OCI-LY7 (cell line): ENCODE measurements around the gene ACADVL. TPM values are rescaled to one million over a fixed set of nuclear protein-coding genes. Genes with fewer than 3 reads are reported as not detected.

ENCODE experiments used
- BruUV-seq: library from RNA; stranded (reverse); fragments of 400-500 nt; replicated peaks from 2 replicates; lab custom pipeline; 2021; lab: Mats Ljungman, UMichigan
- CTCF ChIA-PET: fragments of 300-600 bp; sonication (Branson Sonifier 250); formaldehyde crosslinking; loops from one replicate; lab custom pipeline; 2022; ENCODE audit warnings: antibody characterized with exemption; ENCODE audit not compliant: unreplicated experiment; lab: Charles Lee
- POLR2A ChIA-PET: fragments of 300-600 bp; sonication (Branson Sonifier 250); formaldehyde crosslinking; loops from one replicate; lab custom pipeline; 2022; ENCODE audit warnings: antibody characterized with exemption; lab: Charles Lee
- DNase-seq: peaks from one replicate; pipeline ENCODE4 v3.0.0-alpha.2; 2015; ENCODE audit warnings: low spot score
- H2AFZ ChIP-seq: fragments of 200-600 bp; sonication (generic), shearing (Covaris generic); 2 replicates; pipeline ENCODE4 v1.6.1; 2014; ENCODE audit warnings: mild to moderate bottlenecking, antibody characterized with exemption, low read length, moderate library complexity
- H3K27ac ChIP-seq: fragments of 200-600 bp; sonication (generic); 2 replicates; pipeline ENCODE4 v1.5.1; 2014; ENCODE audit warnings: mixed run types, low read depth, mild to moderate bottlenecking, moderate library complexity, low read length, inconsistent platforms; ENCODE audit not compliant: poor library complexity, severe bottlenecking
- H3K36me3 ChIP-seq: fragments of 200-600 bp; sonication (generic); 2 replicates; pipeline ENCODE4 v1.6.1; 2014; ENCODE audit warnings: mild to moderate bottlenecking, antibody characterized with exemption, low read length, moderate library complexity, mixed read lengths; ENCODE audit not compliant: insufficient read depth
- H3K4me1 ChIP-seq: fragments of 200-600 bp; sonication (generic); 2 replicates; pipeline ENCODE4 v1.5.1; 2014; ENCODE audit warnings: mild to moderate bottlenecking, low read length; ENCODE audit not compliant: insufficient read depth, poor library complexity, severe bottlenecking
- H3K4me2 ChIP-seq: fragments of 200-600 bp; sonication (generic); 2 replicates; pipeline ENCODE4 v1.6.1; 2014; ENCODE audit warnings: mild to moderate bottlenecking, low read length
- H3K4me3 ChIP-seq: fragments of 200-600 bp; sonication (generic); 2 replicates; pipeline ENCODE4 v1.5.1; 2014; ENCODE audit warnings: mild to moderate bottlenecking, low read depth, low read length; ENCODE audit not compliant: poor library complexity, severe bottlenecking
- H3K79me2 ChIP-seq: fragments of 200-600 bp; sonication (generic); 2 replicates; pipeline ENCODE4 v1.6.1; 2016; ENCODE audit warnings: low read depth, mild to moderate bottlenecking, low read length, moderate library complexity, mixed read lengths; ENCODE audit not compliant: insufficient read depth
- H3K9me2 ChIP-seq: fragments of 200-600 bp; sonication (generic); 2 replicates; pipeline ENCODE4 v1.6.1; 2016; ENCODE audit warnings: mild to moderate bottlenecking, low read length, mixed read lengths; ENCODE audit not compliant: insufficient read depth
- H3K9me3 ChIP-seq: fragments of 200-600 bp; sonication (generic); 2 replicates; pipeline ENCODE4 v1.6.1; 2014; ENCODE audit warnings: mild to moderate bottlenecking, mixed run types, low read length, mixed read lengths
- H4K20me1 ChIP-seq: fragments of 200-600 bp; sonication (generic); 2 replicates; pipeline ENCODE4 v1.6.1; 2014; ENCODE audit warnings: mild to moderate bottlenecking, antibody characterized with exemption, low read length, moderate library complexity, mixed read lengths; ENCODE audit not compliant: insufficient read depth
- CTCF ChIP-seq: fragments of 200-600 bp; sonication (generic); conservative IDR thresholded peaks from 2 replicates; pipeline ENCODE4 v1.5.1; 2014; ENCODE audit warnings: mild to moderate bottlenecking, antibody characterized with exemption, low read length, moderate library complexity, mixed read lengths
- EZH2phosphoT487 ChIP-seq: fragments of 200-600 bp; sonication (generic); IDR thresholded peaks from 2 replicates; pipeline ENCODE4 v1.6.1; 2018; ENCODE audit warnings: low read depth, borderline replicate concordance, mild to moderate bottlenecking, mixed run types, antibody characterized with exemption, low read length, moderate library complexity, mixed read lengths
- intact Hi-C: fragments of 100-400 bp; cut with micrococcal nuclease; formaldehyde crosslinking; loops from one replicate; pipeline ENCODE4 v1.10.0; 2022; ENCODE audit not compliant: unreplicated experiment
- total RNA-seq, 2 experiments: library from RNA; depleted of rRNA in 1 of 2; stranded (reverse); fragments of >200 nt in 1 of 2; shearing (Covaris generic) in 1 of 2; gene quantifications; 2 replicates each; pipeline ENCODE4 v1.2.3, GENCODE V29; 2014 to 2022

The ACADVL gene
- total RNA-seq, 2 experiments from 2014 or later, result 204 to 297 TPM

GRCh38 chr17:7183433-7184090, 36.2 kb upstream of the ACADVL start:
- TF ChIP-seq EZH2phosphoT487 (no peak), CTCF (no peak)
- intact Hi-C loops, result no loop called here
- DNase-seq, result no peak
- Histone ChIP-seq H2AFZ (no peak overlapping the region), H3K4me1 (no peaks in the 10 kb centered on the region), H3K4me3 (no peak overlapping the region), H3K27ac (no peak overlapping the region), H3K36me3 (no peaks in the 10 kb centered on the region), H3K79me2 (no peaks in the 10 kb centered on the region), H3K9me2 (no peaks in the 10 kb centered on the region), H3K9me3 (no peaks in the 10 kb centered on the region), H3K4me2 (no peak overlapping the region), H4K20me1 (no peaks in the 10 kb centered on the region)
- ChIA-PET POLR2A (no interaction called here), CTCF (no interaction called here)
- BruUV-seq, result no TSS peak

GRCh38 chr17:7184091-7184488, 35.6 kb upstream of the ACADVL start:
- intact Hi-C loops, result no loop called here
- ChIA-PET CTCF (no interaction called here), POLR2A (no interaction called here)
- Histone ChIP-seq H3K4me3 (no peak overlapping the region), H3K9me3 (no peaks in the 10 kb centered on the region), H3K9me2 (no peaks in the 10 kb centered on the region), H3K4me1 (no peaks in the 10 kb centered on the region), H4K20me1 (no peaks in the 10 kb centered on the region), H3K4me2 (no peak overlapping the region), H3K27ac (no peak overlapping the region), H2AFZ (no peak overlapping the region), H3K36me3 (no peaks in the 10 kb centered on the region), H3K79me2 (no peaks in the 10 kb centered on the region)
- BruUV-seq, result no TSS peak
- DNase-seq, result no peak
- TF ChIP-seq EZH2phosphoT487 (no peak), CTCF (no peak)

GRCh38 chr17:7184647-7185046, 35.1 kb upstream of the ACADVL start:
- no peak overlapping the region for H2AFZ ChIP-seq
- POLR2A ChIA-PET, result no interaction called here
- DNase-seq, result no peak
- no peak for TF ChIP-seq CTCF
- no peak for TF ChIP-seq EZH2phosphoT487
- intact Hi-C loops, result no loop called here
- H4K20me1 ChIP-seq, result no peaks in the 10 kb centered on the region
- H3K4me3 ChIP-seq, result no peak overlapping the region
- H3K4me2 ChIP-seq, result no peak overlapping the region
- CTCF ChIA-PET, result no interaction called here
- no peaks in the 10 kb centered on the region for H3K79me2 ChIP-seq
- no peaks in the 10 kb centered on the region for H3K9me2 ChIP-seq
- H3K9me3 ChIP-seq, result no peaks in the 10 kb centered on the region
- H3K27ac ChIP-seq, result no peak overlapping the region
- H3K4me1 ChIP-seq, result no peaks in the 10 kb centered on the region
- no TSS peak for BruUV-seq
- H3K36me3 ChIP-seq, result no peaks in the 10 kb centered on the region
